Mesenchymal stem cell (in vitro differentiated cells and primary cell): ENCODE measurements around the gene TSC1.

Source experiments
- DNase-seq: peaks from one replicate; pipeline ENCODE4 v3.0.0-alpha.2; 2013
- H2AFZ ChIP-seq: one replicate; pipeline ENCODE4 v1.6.1; 2013; ENCODE audit warnings: low read depth, mild to moderate bottlenecking, control low read depth, inconsistent platforms, low read length, moderate library complexity
- H2AK5ac ChIP-seq: 2 replicates; pipeline ENCODE4 v1.6.1; 2013; ENCODE audit warnings: low read length, moderate library complexity, mild to moderate bottlenecking, inconsistent platforms; ENCODE audit not compliant: severe bottlenecking
- H2BK120ac ChIP-seq: one replicate; pipeline ENCODE4 v1.6.1; 2013; ENCODE audit warnings: low read depth, mild to moderate bottlenecking, inconsistent platforms, low read length, moderate library complexity
- H2BK12ac ChIP-seq, 2 experiments: one replicate each; pipeline ENCODE4 v1.6.1; 2013; ENCODE audit warnings: inconsistent platforms in 2 of 2, low read length in 2 of 2, mild to moderate bottlenecking in 2 of 2, moderate library complexity in 2 of 2, control low read depth in 1 of 2
- H2BK15ac ChIP-seq: one replicate; pipeline ENCODE4 v1.6.1; 2013; ENCODE audit warnings: mild to moderate bottlenecking, low read depth, inconsistent platforms; ENCODE audit not compliant: poor library complexity, severe bottlenecking
- H2BK5ac ChIP-seq: 2 replicates; pipeline ENCODE4 v1.6.1; 2013; ENCODE audit warnings: low read depth, mild to moderate bottlenecking, low read length, control low read depth, inconsistent platforms; ENCODE audit not compliant: poor library complexity, severe bottlenecking
- H3K14ac ChIP-seq, 2 experiments: one replicate each; pipeline ENCODE4 v1.6.1; 2013; ENCODE audit warnings: inconsistent platforms in 2 of 2, low read length in 2 of 2, control low read depth in 1 of 2, mild to moderate bottlenecking in 1 of 2, moderate library complexity in 1 of 2
- H3K18ac ChIP-seq, 2 experiments: one replicate each; pipeline ENCODE4 v1.6.1; 2013; ENCODE audit warnings: inconsistent platforms in 2 of 2, low read length in 2 of 2, control low read depth in 1 of 2, low read depth in 1 of 2, mild to moderate bottlenecking in 1 of 2
- H3K23ac ChIP-seq, 2 experiments: one replicate each; pipeline ENCODE4 v1.6.1; 2013; ENCODE audit warnings: inconsistent platforms in 2 of 2, low read length in 2 of 2, mild to moderate bottlenecking in 2 of 2, moderate library complexity in 2 of 2, control low read depth in 1 of 2
- H3K27ac ChIP-seq: 2 replicates; pipeline ENCODE4 v1.5.1; 2013; ENCODE audit warnings: mild to moderate bottlenecking, moderate library complexity, low read length, control low read depth, inconsistent platforms; ENCODE audit not compliant: poor library complexity, severe bottlenecking
- H3K27me3 ChIP-seq, 2 experiments: 2 replicates each; pipeline versions ENCODE4 v1.6.1 to v1.7.0; 2013; ENCODE audit warnings: low read length in 2 of 2, mild to moderate bottlenecking in 2 of 2, moderate library complexity in 2 of 2, control low read depth in 1 of 2, inconsistent platforms in 1 of 2; ENCODE audit not compliant: control insufficient read depth in 1 of 2, insufficient read depth in 1 of 2
- H3K36me3 ChIP-seq, 2 experiments: 2 replicates each; pipeline versions ENCODE4 v1.6.1 to v1.7.0; 2013; ENCODE audit warnings: low read length in 2 of 2, control low read depth in 1 of 2, inconsistent platforms in 1 of 2, low read depth in 1 of 2, mild to moderate bottlenecking in 1 of 2; ENCODE audit not compliant: insufficient read depth in 2 of 2, control insufficient read depth in 1 of 2
- H3K4ac ChIP-seq, 2 experiments: one replicate each; pipeline ENCODE4 v1.6.1; 2013; ENCODE audit warnings: inconsistent platforms in 2 of 2, low read length in 2 of 2, mild to moderate bottlenecking in 2 of 2, moderate library complexity in 2 of 2, control low read depth in 1 of 2, low read depth in 1 of 2
- H3K4me1 ChIP-seq: 2 replicates; pipeline ENCODE4 v1.6.1; 2013; ENCODE audit warnings: low read depth, low read length, control low read depth; ENCODE audit not compliant: control insufficient read depth, insufficient read depth
- H3K4me2 ChIP-seq: 2 replicates; pipeline ENCODE4 v1.6.1; 2013; ENCODE audit warnings: low read length, mild to moderate bottlenecking, inconsistent platforms; ENCODE audit not compliant: poor library complexity, severe bottlenecking
- H3K4me3 ChIP-seq, 2 experiments: 2 replicates each; pipeline versions ENCODE4 v1.5.1 to v1.7.0; 2013; ENCODE audit warnings: low read length in 2 of 2, mild to moderate bottlenecking in 2 of 2, control low read depth in 1 of 2, low read depth in 1 of 2; ENCODE audit not compliant: insufficient read depth in 1 of 2
- H3K79me1 ChIP-seq: replicated peaks from 2 replicates; pipeline ENCODE4 v1.6.1; 2013; ENCODE audit warnings: mild to moderate bottlenecking, control low read depth, low read length, inconsistent platforms; ENCODE audit not compliant: poor library complexity, severe bottlenecking
- H3K9ac ChIP-seq: 2 replicates; pipeline ENCODE4 v1.7.0; 2013; ENCODE audit warnings: mild to moderate bottlenecking, low read length, moderate library complexity
- H3K9me3 ChIP-seq: 2 replicates; pipeline ENCODE4 v1.7.0; 2013; ENCODE audit warnings: mild to moderate bottlenecking, low read length; ENCODE audit not compliant: control insufficient read depth
- H4K8ac ChIP-seq: one replicate; pipeline ENCODE4 v1.6.1; 2013; ENCODE audit warnings: inconsistent platforms, mild to moderate bottlenecking, low read length, moderate library complexity
- H4K91ac ChIP-seq: one replicate; pipeline ENCODE4 v1.6.1; 2013; ENCODE audit warnings: mild to moderate bottlenecking, low read length, inconsistent platforms
- WGBS: methylation state at CpG from one replicate; pipeline ENCODE4 v1.1.7; 2013; ENCODE audit warnings: mixed read lengths; 5-methylcytosine and 5-hydroxymethylcytosine counted together

Gene TSC1

DNA sequence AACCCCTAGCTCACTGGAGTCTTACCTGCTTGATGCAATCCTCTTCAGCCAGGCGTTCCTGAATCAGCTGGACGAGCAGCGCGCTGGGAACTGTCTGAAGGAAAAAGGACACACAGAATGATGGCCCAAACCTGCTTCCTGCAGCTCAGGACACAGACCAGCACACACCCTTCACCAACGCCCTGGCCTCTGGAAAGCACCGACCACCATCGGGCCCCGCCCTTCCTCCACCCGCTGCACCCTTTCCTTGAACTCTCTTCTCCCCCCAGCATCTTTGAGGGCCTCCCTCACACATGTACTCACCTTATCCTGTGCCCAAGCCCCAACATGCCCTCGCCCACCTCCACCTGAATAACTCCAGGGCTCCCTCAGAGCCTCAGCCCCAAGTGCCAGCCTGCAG, 89.6 kb downstream of the TSC1 start:
- Histone ChIP-seq H3K36me3 (no peaks in the 10 kb centered on the region), H2BK120ac (no peak overlapping the region), H2AFZ (no peak overlapping the region), H4K91ac (no peak overlapping the region), H3K27ac (no peak overlapping the region), H4K8ac (no peak overlapping the region), H3K9ac (no peak overlapping the region), H2BK15ac (no peak overlapping the region), H3K4me2 (no peak overlapping the region), H2BK12ac (no peak overlapping the region), H3K9me3 (no peaks in the 10 kb centered on the region), H3K18ac (no peak overlapping the region), H3K4ac (no peak overlapping the region), H3K14ac (no peak overlapping the region), H3K79me1 (no peaks in the 10 kb centered on the region), H2BK5ac (no peak overlapping the region), H3K23ac (no peak overlapping the region), H3K4me3 (no peak overlapping the region), H2AK5ac (no peak overlapping the region), H3K4me1 (peaks cover 10% of the 10 kb centered on the region), H3K27me3 (peaks cover 3 to 46% of the 10 kb centered on the region in 2 experiments)
- WGBS: 84% methylated on average over 10 of the region's 10 CpGs
- no peak for DNase-seq

DNA sequence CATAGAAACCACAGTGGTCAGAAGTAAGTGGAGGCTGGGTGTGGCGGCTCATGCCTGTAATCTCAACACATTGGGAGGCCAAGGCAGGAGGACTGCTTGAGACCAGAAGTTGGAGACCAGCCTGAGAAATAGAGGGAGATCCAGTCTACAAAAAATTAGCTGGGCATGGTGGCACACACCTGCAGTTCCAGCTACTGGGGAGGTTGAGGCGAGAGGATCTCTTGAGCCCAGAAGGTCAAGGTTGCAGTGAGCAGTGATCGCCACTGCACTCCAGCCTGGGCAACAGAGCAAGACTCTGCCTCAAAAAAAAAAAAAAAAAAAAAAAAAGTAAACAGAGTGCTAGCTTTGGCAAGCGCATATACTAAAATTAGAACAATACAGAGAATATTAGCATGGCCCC, 90.9 kb downstream of the TSC1 start:
- H3K36me3 ChIP-seq: no peaks in the 10 kb centered on the region
- H3K79me1 ChIP-seq: no peaks in the 10 kb centered on the region
- H3K9ac ChIP-seq: no peak overlapping the region
- H3K4me1 ChIP-seq: peaks cover 10% of the 10 kb centered on the region
- no peak overlapping the region for H3K27ac ChIP-seq
- no peak overlapping the region for H3K23ac ChIP-seq
- no peaks in the 10 kb centered on the region for H3K9me3 ChIP-seq
- 90% methylated on average over 2 of the region's 4 CpGs for WGBS
- H2BK15ac ChIP-seq: no peak overlapping the region
- no peak overlapping the region for H3K4ac ChIP-seq
- H4K91ac ChIP-seq: no peak overlapping the region
- H4K8ac ChIP-seq: no peak overlapping the region
- H2AFZ ChIP-seq: no peak overlapping the region
- H2AK5ac ChIP-seq: no peak overlapping the region
- H3K4me3 ChIP-seq: no peak overlapping the region
- no peak overlapping the region for H3K18ac ChIP-seq
- no peak for DNase-seq
- H3K14ac ChIP-seq: no peak overlapping the region
- H2BK120ac ChIP-seq: no peak overlapping the region
- no peak overlapping the region for H2BK5ac ChIP-seq
- H2BK12ac ChIP-seq: no peak overlapping the region
- no peak overlapping the region for H3K4me2 ChIP-seq
- peaks cover 0 to 43% of the 10 kb centered on the region in 2 experiments for H3K27me3 ChIP-seq

DNA sequence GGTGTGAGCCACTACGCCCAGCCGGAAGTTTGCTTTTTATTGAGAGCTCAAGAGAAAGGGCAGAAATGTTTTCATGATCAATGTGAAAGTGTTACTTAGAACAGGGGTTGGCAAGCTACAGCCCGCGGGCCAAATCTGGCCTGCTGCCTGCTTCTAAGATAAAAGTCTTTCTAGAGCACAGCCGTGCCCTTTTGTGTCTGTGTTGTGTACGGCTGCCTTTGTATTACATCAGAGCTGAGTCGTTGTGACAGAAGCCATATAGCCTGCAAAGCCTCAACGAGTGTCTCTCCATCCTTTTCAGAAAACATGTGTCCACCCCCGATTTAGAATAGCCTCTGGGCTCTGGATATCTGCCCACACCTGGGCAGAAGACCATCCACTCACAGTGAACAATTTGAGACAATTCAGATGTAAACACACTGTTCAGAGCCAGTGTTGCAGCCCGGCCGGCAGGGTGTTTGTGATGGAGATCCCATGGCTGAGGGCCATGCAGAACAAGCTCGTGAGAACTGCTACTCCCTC, 95.2 kb downstream of the TSC1 start:
- 80% methylated on average over 12 of the region's 12 CpGs for WGBS
- no peak overlapping the region for H2BK5ac ChIP-seq
- no peak overlapping the region for H3K4me2 ChIP-seq
- H2BK120ac ChIP-seq: no peak overlapping the region
- no peak overlapping the region for H3K4me3 ChIP-seq
- H3K36me3 ChIP-seq: no peaks in the 10 kb centered on the region
- no peak overlapping the region for H2AK5ac ChIP-seq
- no peak overlapping the region for H2AFZ ChIP-seq
- H2BK15ac ChIP-seq: no peak overlapping the region
- no peak overlapping the region for H3K9ac ChIP-seq
- no peak overlapping the region for H2BK12ac ChIP-seq
- no peaks in the 10 kb centered on the region for H3K79me1 ChIP-seq
- H3K23ac ChIP-seq: no peak overlapping the region
- no peaks in the 10 kb centered on the region for H3K4me1 ChIP-seq
- no peak overlapping the region for H3K18ac ChIP-seq
- no peak for DNase-seq
- H3K27me3 ChIP-seq: peaks cover 0 to 22% of the 10 kb centered on the region in 2 experiments
- H3K14ac ChIP-seq: no peak overlapping the region
- no peaks in the 10 kb centered on the region for H3K9me3 ChIP-seq
- H4K8ac ChIP-seq: no peak overlapping the region
- no peak overlapping the region for H4K91ac ChIP-seq
- H3K27ac ChIP-seq: no peak overlapping the region
- H3K4ac ChIP-seq: no peak overlapping the region

DNA sequence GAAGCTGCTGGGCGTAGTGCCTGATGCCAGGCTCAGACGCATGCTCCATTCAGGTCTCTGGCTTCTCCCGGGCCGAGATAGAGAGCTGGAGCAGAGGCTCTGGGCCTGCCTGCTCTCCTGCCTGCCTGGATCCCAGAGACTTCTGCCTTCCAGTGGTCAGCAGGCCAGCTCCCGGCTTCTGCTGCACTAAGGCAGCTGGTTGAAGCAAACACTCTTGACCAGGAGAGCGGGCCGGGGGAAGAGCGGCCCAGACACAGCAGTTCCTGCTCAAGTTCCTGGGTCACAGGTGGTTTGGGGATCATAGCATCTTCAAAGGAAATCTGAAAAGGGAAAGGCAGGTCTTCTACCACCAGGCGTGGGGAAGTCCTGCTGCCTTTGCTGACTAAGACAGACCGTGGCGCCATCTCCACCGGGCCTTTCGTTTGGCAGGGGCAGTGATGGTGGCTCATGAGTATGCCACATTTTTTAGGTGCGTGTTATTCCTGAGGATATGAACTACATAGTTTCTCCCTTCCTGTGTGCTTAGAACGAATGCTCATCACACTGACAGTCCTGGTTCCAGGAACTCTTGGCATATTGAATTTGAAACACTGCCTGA, 97.4 kb downstream of the TSC1 start:
- H4K91ac ChIP-seq: no peak overlapping the region
- H3K4ac ChIP-seq: no peak overlapping the region
- no peak overlapping the region for H3K27ac ChIP-seq
- H3K23ac ChIP-seq: peak overlapping the region in 1 of 2 experiments; percentile 61
- no peaks in the 10 kb centered on the region for H3K79me1 ChIP-seq
- H2AK5ac ChIP-seq: no peak overlapping the region
- H3K18ac ChIP-seq: no peak overlapping the region
- no peak overlapping the region for H2BK12ac ChIP-seq
- H2AFZ ChIP-seq: no peak overlapping the region
- 84% methylated on average over 15 of the region's 15 CpGs for WGBS
- H3K14ac ChIP-seq: peak overlapping the region in 1 of 2 experiments; percentile 39
- H2BK5ac ChIP-seq: no peak overlapping the region
- no peak overlapping the region for H3K4me3 ChIP-seq
- H3K27me3 ChIP-seq: peaks cover 0 to 26% of the 10 kb centered on the region in 2 experiments
- no peak overlapping the region for H4K8ac ChIP-seq
- H2BK15ac ChIP-seq: no peak overlapping the region
- no peak overlapping the region for H3K9ac ChIP-seq
- no peak for DNase-seq
- H3K36me3 ChIP-seq: no peaks in the 10 kb centered on the region
- no peaks in the 10 kb centered on the region for H3K4me1 ChIP-seq
- H3K4me2 ChIP-seq: no peak overlapping the region
- H2BK120ac ChIP-seq: no peak overlapping the region
- no peaks in the 10 kb centered on the region for H3K9me3 ChIP-seq
